ENCODE results near the gene ATP10A. TPM values are rescaled to one million over a fixed set of nuclear protein-coding genes. Genes with fewer than 3 reads are reported as not detected.

Gene ATP10A
- total RNA-seq, 1 donor from 2014 or later, result 1.9 TPM

GRCh38 chr15:25730918-25731317 is 132.2 kb downstream of the ATP10A start:
- no peak overlapping the region for H3K4me3 Mint-ChIP-seq
- no peaks in the 10 kb centered on the region for H3K27me3 Mint-ChIP-seq
- H3K9me3 Mint-ChIP-seq, result no peaks in the 10 kb centered on the region
- no peak overlapping the region for H3K27ac Mint-ChIP-seq
- no peaks in the 10 kb centered on the region for H3K36me3 Mint-ChIP-seq
- TF ChIP-seq, protein P1, sequence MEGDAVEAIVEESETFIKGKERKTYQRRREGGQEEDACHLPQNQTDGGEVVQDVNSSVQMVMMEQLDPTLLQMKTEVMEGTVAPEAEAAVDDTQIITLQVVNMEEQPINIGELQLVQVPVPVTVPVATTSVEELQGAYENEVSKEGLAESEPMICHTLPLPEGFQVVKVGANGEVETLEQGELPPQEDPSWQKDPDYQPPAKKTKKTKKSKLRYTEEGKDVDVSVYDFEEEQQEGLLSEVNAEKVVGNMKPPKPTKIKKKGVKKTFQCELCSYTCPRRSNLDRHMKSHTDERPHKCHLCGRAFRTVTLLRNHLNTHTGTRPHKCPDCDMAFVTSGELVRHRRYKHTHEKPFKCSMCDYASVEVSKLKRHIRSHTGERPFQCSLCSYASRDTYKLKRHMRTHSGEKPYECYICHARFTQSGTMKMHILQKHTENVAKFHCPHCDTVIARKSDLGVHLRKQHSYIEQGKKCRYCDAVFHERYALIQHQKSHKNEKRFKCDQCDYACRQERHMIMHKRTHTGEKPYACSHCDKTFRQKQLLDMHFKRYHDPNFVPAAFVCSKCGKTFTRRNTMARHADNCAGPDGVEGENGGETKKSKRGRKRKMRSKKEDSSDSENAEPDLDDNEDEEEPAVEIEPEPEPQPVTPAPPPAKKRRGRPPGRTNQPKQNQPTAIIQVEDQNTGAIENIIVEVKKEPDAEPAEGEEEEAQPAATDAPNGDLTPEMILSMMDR (conservative IDR thresholded peaks at IDR 0.05), result no peak
- H3K4me1 Mint-ChIP-seq (ENCODE audit: unreplicated experiment), result no peaks in the 10 kb centered on the region
- DNase-seq (ENCODE audit: extremely low spot score, unreplicated experiment), result no peak

DNA sequence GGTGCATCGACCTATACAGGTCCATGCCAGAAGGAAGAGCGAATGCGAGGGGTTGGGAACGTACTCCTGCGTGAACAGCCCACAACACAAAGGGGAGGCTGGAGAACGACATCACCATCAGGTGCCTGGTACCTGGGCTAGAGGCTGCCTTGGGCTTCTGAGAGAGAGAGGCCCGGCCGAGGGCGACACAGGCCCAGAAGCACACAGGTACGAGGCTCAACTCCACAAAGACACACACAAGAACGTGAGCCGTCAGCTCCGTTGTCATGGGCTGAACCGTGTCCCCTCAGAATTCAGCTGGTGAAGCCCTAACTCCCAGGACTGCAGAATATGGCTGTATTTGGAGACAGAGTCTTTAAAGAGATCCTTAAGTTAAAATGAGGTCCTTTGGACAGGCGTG is 134.3 kb downstream of the ATP10A start:
- DNase-seq (ENCODE audit: extremely low spot score, unreplicated experiment), result no peak
- no peaks in the 10 kb centered on the region for H3K4me1 Mint-ChIP-seq (ENCODE audit: unreplicated experiment)
- H3K27ac Mint-ChIP-seq, result no peak overlapping the region
- H3K9me3 Mint-ChIP-seq, result no peaks in the 10 kb centered on the region
- H3K27me3 Mint-ChIP-seq, result no peaks in the 10 kb centered on the region
- H3K36me3 Mint-ChIP-seq, result no peaks in the 10 kb centered on the region
- TF ChIP-seq, protein P1 (conservative IDR thresholded peaks at IDR 0.05), result no peak
- H3K4me3 Mint-ChIP-seq, result no peak overlapping the region

GRCh38 chr15:25727867-25728600 is 135.1 kb downstream of the ATP10A start:
- H3K4me3 Mint-ChIP-seq, result no peak overlapping the region
- no peaks in the 10 kb centered on the region for H3K9me3 Mint-ChIP-seq
- no peaks in the 10 kb centered on the region for H3K4me1 Mint-ChIP-seq (ENCODE audit: unreplicated experiment)
- peak; percentile 52 for DNase-seq (ENCODE audit: extremely low spot score, unreplicated experiment)
- no peaks in the 10 kb centered on the region for H3K36me3 Mint-ChIP-seq
- no peaks in the 10 kb centered on the region for H3K27me3 Mint-ChIP-seq
- H3K27ac Mint-ChIP-seq, result no peak overlapping the region
- TF ChIP-seq, protein P1 (conservative IDR thresholded peaks at IDR 0.05), result no peak

- DNase-seq (ENCODE audit: extremely low spot score, unreplicated experiment), result peak; percentile 34
- Mint-ChIP-seq H3K27ac (no peak overlapping the region), H3K36me3 (no peaks in the 10 kb centered on the region), H3K27me3 (no peaks in the 10 kb centered on the region), H3K4me3 (no peak overlapping the region), H3K4me1 (ENCODE audit: unreplicated experiment) (no peaks in the 10 kb centered on the region), H3K9me3 (no peaks in the 10 kb centered on the region)
- TF ChIP-seq, protein P1 (conservative IDR thresholded peaks at IDR 0.05), result no peak
Observed at GRCh38 chr15:25727116-25727515, 136.0 kb downstream of the ATP10A start.

DNA sequence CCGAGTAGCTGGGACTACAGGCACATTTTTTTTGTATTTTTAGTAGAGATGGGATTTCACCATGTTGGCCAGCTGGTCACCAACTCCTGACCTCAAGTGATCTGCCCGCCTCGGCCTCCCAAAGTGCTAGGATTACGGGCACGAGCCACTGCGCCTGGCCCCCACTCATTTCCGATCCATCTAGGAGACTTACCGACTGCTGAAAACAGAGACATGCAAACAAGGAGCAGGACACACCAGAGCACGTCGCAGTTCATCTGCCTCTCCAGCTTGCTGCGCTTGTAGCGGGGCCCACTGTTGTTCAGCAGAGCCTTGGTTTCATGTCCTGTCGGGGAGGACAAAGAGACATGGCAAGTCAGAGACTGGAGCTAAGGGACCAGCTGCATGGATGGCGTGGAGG is 137.4 kb downstream of the ATP10A start:
- Mint-ChIP-seq H3K4me3 (no peak overlapping the region), H3K9me3 (no peaks in the 10 kb centered on the region), H3K27me3 (no peaks in the 10 kb centered on the region), H3K27ac (no peak overlapping the region), H3K4me1 (ENCODE audit: unreplicated experiment) (no peaks in the 10 kb centered on the region), H3K36me3 (no peaks in the 10 kb centered on the region)
- DNase-seq (ENCODE audit: extremely low spot score, unreplicated experiment), result peak; percentile 20
- TF ChIP-seq, protein P1 (conservative IDR thresholded peaks at IDR 0.05), result no peak

Measured in type B pancreatic cell (in vitro differentiated cells).